ENCODE measurements around the gene UBXN7.

- TF ChIP-seq POLR2AphosphoS5 (IDR thresholded peaks at IDR 0.05) (no peak), POLR2A (IDR thresholded peaks at IDR 0.05) (no peak)
Measured at GRCh38 chr3:196388956-196389355, 43.3 kb downstream of the UBXN7 start.

Measured in gastroesophageal sphincter (tissue), 2 donors.